GM12873 (cell line): Measurements from ENCODE around the gene PPFIA1.

Source experiments
- TF ChIP-seq, protein P1 (sequence below): IDR thresholded peaks from 2 replicates; pipeline ENCODE4 v1.5.1; 2012; ENCODE audit warnings: low read depth, mild to moderate bottlenecking, moderate library complexity, low read length, control low read depth; ENCODE audit not compliant: insufficient read depth; ENCODE audit errors: missing control alignments

PPFIA1 gene

GRCh38 chr11:70419307-70420007, 149.0 kb downstream of the PPFIA1 start:
- TF ChIP-seq, protein P1, sequence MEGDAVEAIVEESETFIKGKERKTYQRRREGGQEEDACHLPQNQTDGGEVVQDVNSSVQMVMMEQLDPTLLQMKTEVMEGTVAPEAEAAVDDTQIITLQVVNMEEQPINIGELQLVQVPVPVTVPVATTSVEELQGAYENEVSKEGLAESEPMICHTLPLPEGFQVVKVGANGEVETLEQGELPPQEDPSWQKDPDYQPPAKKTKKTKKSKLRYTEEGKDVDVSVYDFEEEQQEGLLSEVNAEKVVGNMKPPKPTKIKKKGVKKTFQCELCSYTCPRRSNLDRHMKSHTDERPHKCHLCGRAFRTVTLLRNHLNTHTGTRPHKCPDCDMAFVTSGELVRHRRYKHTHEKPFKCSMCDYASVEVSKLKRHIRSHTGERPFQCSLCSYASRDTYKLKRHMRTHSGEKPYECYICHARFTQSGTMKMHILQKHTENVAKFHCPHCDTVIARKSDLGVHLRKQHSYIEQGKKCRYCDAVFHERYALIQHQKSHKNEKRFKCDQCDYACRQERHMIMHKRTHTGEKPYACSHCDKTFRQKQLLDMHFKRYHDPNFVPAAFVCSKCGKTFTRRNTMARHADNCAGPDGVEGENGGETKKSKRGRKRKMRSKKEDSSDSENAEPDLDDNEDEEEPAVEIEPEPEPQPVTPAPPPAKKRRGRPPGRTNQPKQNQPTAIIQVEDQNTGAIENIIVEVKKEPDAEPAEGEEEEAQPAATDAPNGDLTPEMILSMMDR = no peak

DNA sequence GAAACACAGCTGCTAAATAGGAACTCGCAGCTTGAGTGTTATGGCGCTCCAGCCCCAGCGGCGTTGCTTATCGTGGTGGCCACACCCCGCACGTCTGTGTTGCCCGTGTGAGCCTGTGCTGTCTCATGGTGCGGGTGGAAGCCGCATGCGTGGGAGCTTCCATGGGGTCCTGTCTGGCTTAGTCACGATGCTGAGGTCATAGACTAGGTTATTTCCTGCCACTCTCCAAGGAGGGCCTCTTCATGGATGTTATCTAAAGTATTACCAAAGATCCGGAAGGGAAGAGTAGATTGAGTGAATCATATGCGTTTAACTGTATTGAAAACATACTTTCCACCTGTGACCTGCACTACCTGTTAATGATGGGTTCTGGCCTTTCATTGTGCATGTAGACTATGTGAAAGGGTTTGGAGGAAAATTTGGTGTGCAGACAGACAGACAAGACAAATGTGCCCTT, 149.5 kb downstream of the PPFIA1 start:
- TF ChIP-seq, protein P1 = no peak

DNA sequence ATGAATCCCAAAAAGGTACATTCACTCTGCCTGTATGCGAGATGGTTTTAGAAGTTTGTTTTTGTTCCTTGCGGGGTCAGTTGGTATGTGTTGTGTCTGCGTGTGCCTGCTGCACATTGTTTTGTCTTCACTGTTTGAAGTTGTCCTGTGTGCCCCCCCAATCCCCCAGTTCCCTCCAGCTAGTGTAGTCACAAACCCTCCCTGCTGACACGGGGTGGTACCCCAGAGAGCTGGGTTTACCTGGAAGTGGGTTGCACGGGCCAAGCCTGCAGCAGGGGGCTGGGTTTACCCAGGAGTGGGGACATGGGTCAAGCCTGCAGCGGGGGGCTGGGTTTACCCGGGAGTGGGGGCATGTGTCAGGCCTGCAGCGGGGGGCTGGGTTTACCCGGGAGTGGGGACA, 150.0 kb downstream of the PPFIA1 start:
- TF ChIP-seq, protein P1 = no peak

- TF ChIP-seq, protein P1 = no peak
These were observed 150.6 kb downstream of the PPFIA1 start for GRCh38 chr11:70421123-70421522.

- TF ChIP-seq, protein P1 = no peak
These were observed 152.4 kb downstream of the PPFIA1 start for GRCh38 chr11:70422692-70423522.

GRCh38 chr11:70423523-70424505, 153.3 kb downstream of the PPFIA1 start:
- TF ChIP-seq, protein P1 = no peak
